Caco-2 (cell line): ENCODE measurements around the gene SLIT3. TPM values are rescaled to one million over a fixed set of nuclear protein-coding genes. Genes with fewer than 3 reads are reported as not detected.

ENCODE experiments used
- BruUV-seq: library from RNA; stranded (reverse); fragments of 400-500 nt; replicated peaks from 2 replicates; lab custom pipeline; 2021; lab: Mats Ljungman, UMichigan
- CTCF ChIA-PET: fragments of 300-600 bp; sonication (Branson Sonifier 250); formaldehyde crosslinking; loops from one replicate; lab custom pipeline; 2022; ENCODE audit warnings: antibody characterized with exemption; lab: Charles Lee
- POLR2A ChIA-PET: fragments of 300-600 bp; sonication (Branson Sonifier 250); formaldehyde crosslinking; loops from one replicate; lab custom pipeline; 2022; ENCODE audit warnings: antibody characterized with exemption; lab: Charles Lee
- DNase-seq, 2 experiments: peaks; one replicate each; pipeline versions ENCODE4 v3.0.0 to v3.0.0-alpha.2; 2020 to 2022
- H3K27me3 ChIP-seq: replicated peaks from 2 replicates; pipeline ENCODE4 v1.6.0; 2011; ENCODE audit warnings: low read length; ENCODE audit not compliant: control insufficient read depth, insufficient read depth
- H3K36me3 ChIP-seq: 2 replicates; pipeline ENCODE4 v1.5.1; 2011; ENCODE audit warnings: low read length; ENCODE audit not compliant: control insufficient read depth, insufficient read depth
- H3K4me1 ChIP-seq: fragments of 250-450 bp; sonication (Bioruptor Pico); 2 replicates; pipeline ENCODE4 v1.5.1; 2020; ENCODE audit warnings: mild to moderate bottlenecking
- H3K4me3 ChIP-seq: 2 replicates; pipeline ENCODE4 v1.5.1; 2011; ENCODE audit warnings: low read depth, mild to moderate bottlenecking, control low read depth, low read length
- H3K9me3 ChIP-seq: fragments of 250-450 bp; sonication (Bioruptor Pico); 2 replicates; pipeline ENCODE4 v1.5.1; 2020; ENCODE audit warnings: mild to moderate bottlenecking, moderate library complexity
- H3K27ac Mint-ChIP-seq: one replicate; pipeline ENCODE4 v1.8.0; 2022; ENCODE audit warnings: mixed read lengths; ENCODE audit not compliant: unreplicated experiment
- H3K27me3 Mint-ChIP-seq: one replicate; pipeline ENCODE4 v1.8.0; 2022; ENCODE audit warnings: mixed read lengths; ENCODE audit not compliant: insufficient read depth, unreplicated experiment
- H3K36me3 Mint-ChIP-seq: one replicate; pipeline ENCODE4 v1.8.0; 2022; ENCODE audit warnings: mild to moderate bottlenecking, mixed read lengths; ENCODE audit not compliant: insufficient read depth, unreplicated experiment
- H3K4me1 Mint-ChIP-seq: one replicate; pipeline ENCODE4 v1.8.0; 2022; ENCODE audit warnings: low read depth, mixed read lengths; ENCODE audit not compliant: unreplicated experiment
- H3K4me3 Mint-ChIP-seq: one replicate; pipeline ENCODE4 v1.8.0; 2022; ENCODE audit warnings: mild to moderate bottlenecking, moderate library complexity, mixed read lengths; ENCODE audit not compliant: unreplicated experiment
- H3K9me3 Mint-ChIP-seq: one replicate; pipeline ENCODE4 v1.8.0; 2022; ENCODE audit warnings: mixed read lengths; ENCODE audit not compliant: unreplicated experiment
- intact Hi-C: fragments of 100-400 bp; cut with micrococcal nuclease; formaldehyde crosslinking; loops from one replicate; pipeline ENCODE4 v1.10.0; 2022; ENCODE audit not compliant: unreplicated experiment
- total RNA-seq: library from RNA; stranded (reverse); gene quantifications from 2 replicates; pipeline ENCODE4 v1.2.3, GENCODE V29; 2022
- TF ChIP-seq, protein P1 (sequence below), 2 experiments: fragments of 200-600 bp in 1 of 2; IDR thresholded peaks; 1 replicate in 1 of 2; 2 replicates in 1 of 2; pipeline versions ENCODE4 v1.5.1 to v1.8.0; 2011 to 2022; ENCODE audit warnings: antibody characterized with exemption in 1 of 2, control low read depth in 1 of 2, inconsistent platforms in 1 of 2, low read depth in 1 of 2, low read length in 1 of 2, mild to moderate bottlenecking in 1 of 2, moderate library complexity in 1 of 2; ENCODE audit not compliant: insufficient read depth in 1 of 2, severe bottlenecking in 1 of 2, unreplicated experiment in 1 of 2

Gene SLIT3
- total RNA-seq, 1 experiment from 2014 or later: 2.1 TPM

DNA sequence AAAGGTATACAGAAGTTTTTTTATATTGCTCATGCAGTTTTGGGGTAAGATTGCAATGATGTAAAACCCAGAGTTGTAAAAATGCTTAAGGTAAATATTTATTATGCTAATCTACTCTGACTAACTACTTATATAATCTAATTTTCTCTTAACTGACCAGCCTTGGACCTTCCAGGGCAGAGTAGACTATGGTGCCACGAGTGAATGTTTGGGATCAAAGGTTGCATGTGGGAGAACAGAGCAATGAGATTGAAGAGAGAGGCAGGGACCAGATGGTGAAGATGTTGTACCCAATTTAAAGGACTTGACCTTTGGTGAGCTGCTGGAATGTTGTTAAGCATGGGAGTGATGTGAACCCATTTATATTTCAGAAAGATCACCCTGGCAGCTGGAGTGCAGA, 686.9 kb downstream of the SLIT3 start:
- TF ChIP-seq, protein P1, sequence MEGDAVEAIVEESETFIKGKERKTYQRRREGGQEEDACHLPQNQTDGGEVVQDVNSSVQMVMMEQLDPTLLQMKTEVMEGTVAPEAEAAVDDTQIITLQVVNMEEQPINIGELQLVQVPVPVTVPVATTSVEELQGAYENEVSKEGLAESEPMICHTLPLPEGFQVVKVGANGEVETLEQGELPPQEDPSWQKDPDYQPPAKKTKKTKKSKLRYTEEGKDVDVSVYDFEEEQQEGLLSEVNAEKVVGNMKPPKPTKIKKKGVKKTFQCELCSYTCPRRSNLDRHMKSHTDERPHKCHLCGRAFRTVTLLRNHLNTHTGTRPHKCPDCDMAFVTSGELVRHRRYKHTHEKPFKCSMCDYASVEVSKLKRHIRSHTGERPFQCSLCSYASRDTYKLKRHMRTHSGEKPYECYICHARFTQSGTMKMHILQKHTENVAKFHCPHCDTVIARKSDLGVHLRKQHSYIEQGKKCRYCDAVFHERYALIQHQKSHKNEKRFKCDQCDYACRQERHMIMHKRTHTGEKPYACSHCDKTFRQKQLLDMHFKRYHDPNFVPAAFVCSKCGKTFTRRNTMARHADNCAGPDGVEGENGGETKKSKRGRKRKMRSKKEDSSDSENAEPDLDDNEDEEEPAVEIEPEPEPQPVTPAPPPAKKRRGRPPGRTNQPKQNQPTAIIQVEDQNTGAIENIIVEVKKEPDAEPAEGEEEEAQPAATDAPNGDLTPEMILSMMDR (IDR thresholded peaks at IDR 0.05; ENCODE audit: insufficient read depth in 1 of 2, low read depth in 1 of 2, low read length in 1 of 2, severe bottlenecking in 1 of 2, unreplicated experiment in 1 of 2): no peak
- Histone ChIP-seq H3K4me3 (no peak overlapping the region), H3K4me1 (peaks cover 23% of the 10 kb centered on the region), H3K36me3 (no peaks in the 10 kb centered on the region), H3K27me3 (no peaks in the 10 kb centered on the region), H3K9me3 (no peaks in the 10 kb centered on the region)
- no peaks in the 10 kb centered on the region for H3K9me3 Mint-ChIP-seq
- ChIA-PET CTCF (no interaction called here), POLR2A (no interaction called here)
- peaks cover 15% of the 10 kb centered on the region for H3K4me1 Mint-ChIP-seq
- H3K36me3 Mint-ChIP-seq: no peaks in the 10 kb centered on the region
- H3K27ac Mint-ChIP-seq: no peak overlapping the region
- H3K27me3 Mint-ChIP-seq: no peaks in the 10 kb centered on the region
- no peak overlapping the region for H3K4me3 Mint-ChIP-seq
- BruUV-seq: no TSS peak
- no peak for DNase-seq
- intact Hi-C loops: no loop called here

DNA sequence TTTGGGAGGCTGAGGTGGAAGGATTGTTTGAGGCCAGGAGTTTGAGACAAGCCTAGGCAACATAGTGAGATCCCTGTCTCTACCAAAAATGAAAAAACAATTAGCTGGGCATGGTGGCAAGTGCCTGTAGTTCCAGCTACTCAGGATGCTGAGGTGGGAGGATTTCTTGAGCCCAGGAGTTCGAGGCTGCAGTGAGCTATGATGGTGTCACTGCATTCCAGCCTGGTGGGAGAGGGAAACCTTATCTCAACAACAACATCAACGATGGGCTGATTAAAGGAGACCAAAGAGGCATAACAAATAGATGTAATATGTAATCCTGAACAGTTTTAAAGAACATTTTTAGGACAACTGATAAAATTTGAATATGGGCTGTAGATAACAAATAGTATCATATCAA, 687.5 kb downstream of the SLIT3 start:
- CTCF ChIA-PET: no interaction called here
- H3K4me1 ChIP-seq: peaks cover 23% of the 10 kb centered on the region
- no peak overlapping the region for H3K4me3 ChIP-seq
- TF ChIP-seq, protein P1 (IDR thresholded peaks at IDR 0.05; ENCODE audit: insufficient read depth in 1 of 2, low read depth in 1 of 2, low read length in 1 of 2, severe bottlenecking in 1 of 2, unreplicated experiment in 1 of 2): no peak
- no TSS peak for BruUV-seq
- peaks cover 15% of the 10 kb centered on the region for H3K4me1 Mint-ChIP-seq
- POLR2A ChIA-PET: no interaction called here
- no peaks in the 10 kb centered on the region for H3K36me3 Mint-ChIP-seq
- H3K9me3 Mint-ChIP-seq: no peaks in the 10 kb centered on the region
- H3K27me3 ChIP-seq: no peaks in the 10 kb centered on the region
- H3K4me3 Mint-ChIP-seq: no peak overlapping the region
- H3K9me3 ChIP-seq: no peaks in the 10 kb centered on the region
- DNase-seq: no peak
- no peak overlapping the region for H3K27ac Mint-ChIP-seq
- intact Hi-C loops: no loop called here
- H3K36me3 ChIP-seq: no peaks in the 10 kb centered on the region
- H3K27me3 Mint-ChIP-seq: no peaks in the 10 kb centered on the region

DNA sequence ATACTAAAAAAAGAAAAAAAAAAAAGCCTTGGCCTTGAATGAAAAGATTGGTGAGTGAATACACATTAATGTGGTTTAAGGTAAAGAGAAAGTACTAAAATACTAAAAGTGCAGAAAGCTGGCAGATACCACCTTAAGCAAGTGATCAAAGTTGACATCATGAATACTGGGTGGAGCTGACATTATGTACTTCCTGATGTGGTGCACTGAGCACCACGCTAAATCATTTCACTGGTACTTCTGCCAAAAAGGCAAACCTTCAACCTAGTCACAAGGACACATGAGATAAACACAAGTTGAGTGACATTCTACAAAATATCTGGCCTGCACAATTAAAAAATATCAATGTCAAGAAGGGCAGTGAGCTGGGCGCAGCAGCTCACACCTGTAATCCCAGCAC, 687.9 kb downstream of the SLIT3 start:
- no peaks in the 10 kb centered on the region for H3K9me3 Mint-ChIP-seq
- H3K27me3 ChIP-seq: no peaks in the 10 kb centered on the region
- DNase-seq: no peak
- H3K4me1 ChIP-seq: peaks cover 23% of the 10 kb centered on the region
- POLR2A ChIA-PET: no interaction called here
- no peaks in the 10 kb centered on the region for H3K36me3 ChIP-seq
- no peaks in the 10 kb centered on the region for H3K9me3 ChIP-seq
- no peak overlapping the region for H3K27ac Mint-ChIP-seq
- CTCF ChIA-PET: no interaction called here
- no TSS peak for BruUV-seq
- no peaks in the 10 kb centered on the region for H3K27me3 Mint-ChIP-seq
- no peak overlapping the region for H3K4me3 Mint-ChIP-seq
- no peak overlapping the region for H3K4me3 ChIP-seq
- H3K36me3 Mint-ChIP-seq: no peaks in the 10 kb centered on the region
- intact Hi-C loops: no loop called here
- TF ChIP-seq, protein P1 (IDR thresholded peaks at IDR 0.05; ENCODE audit: insufficient read depth in 1 of 2, low read depth in 1 of 2, low read length in 1 of 2, severe bottlenecking in 1 of 2, unreplicated experiment in 1 of 2): no peak
- H3K4me1 Mint-ChIP-seq: peaks cover 15% of the 10 kb centered on the region
